Measurements from ENCODE around the gene RPL3. TPM values are rescaled to one million over a fixed set of nuclear protein-coding genes. Genes with fewer than 3 reads are reported as not detected.

RPL3 gene
- total RNA-seq, 1 experiment from 2014 or later, result 1,668 TPM

GRCh38 chr22:39316440-39317083, 2.9 kb downstream of the RPL3 start:
- no peak overlapping the region for H3K27ac Mint-ChIP-seq (ENCODE audit: unreplicated experiment)
- no TSS peak for BruUV-seq (replicated peaks)
- no peaks in the 10 kb centered on the region for H3K9me3 Mint-ChIP-seq (ENCODE audit: unreplicated experiment)
- Histone ChIP-seq H3K27me3 (replicated peaks; ENCODE audit: control insufficient read depth, insufficient read depth, low read length) (no peaks in the 10 kb centered on the region), H3K36me3 (ENCODE audit: control insufficient read depth, insufficient read depth, low read length) (peaks cover 22% of the 10 kb centered on the region), H3K4me3 (ENCODE audit: low read depth, low read length) (no peak overlapping the region), H3K9me3 (no peaks in the 10 kb centered on the region), H3K4me1 (peaks cover 25% of the 10 kb centered on the region)
- peaks cover 91% of the 10 kb centered on the region for H3K36me3 Mint-ChIP-seq (ENCODE audit: insufficient read depth, unreplicated experiment)
- POLR2A ChIA-PET, result no interaction called here
- peak overlapping the region; percentile 96 for H3K4me3 Mint-ChIP-seq (ENCODE audit: unreplicated experiment)
- peaks cover 8% of the 10 kb centered on the region for H3K4me1 Mint-ChIP-seq (ENCODE audit: low read depth, unreplicated experiment)
- peak; percentile 69 to 70 for DNase-seq
- intact Hi-C loops (cut with micrococcal nuclease; ENCODE audit: unreplicated experiment), result loop anchor here (5.0 kb wide), 1 partner anchor 211 kb away; no protein-coding TSS in a partner anchor
- peak; percentile 65 to 76 for TF ChIP-seq CTCF (IDR thresholded peaks at IDR 0.05; ENCODE audit: insufficient read depth in 1 of 2, low read depth in 1 of 2, low read length in 1 of 2, severe bottlenecking in 1 of 2, unreplicated experiment in 1 of 2)
- H3K27me3 Mint-ChIP-seq (ENCODE audit: insufficient read depth, unreplicated experiment), result peaks cover 4% of the 10 kb centered on the region
- CTCF ChIA-PET, result interaction anchor here (0.5 to 1.5 kb wide), 6 partner anchors 12 to 380 kb away, joined by 3 read pairs; partner anchors contain the start of gene CBX7

- TF ChIP-seq CTCF (IDR thresholded peaks at IDR 0.05; ENCODE audit: insufficient read depth in 1 of 2, low read depth in 1 of 2, low read length in 1 of 2, severe bottlenecking in 1 of 2, unreplicated experiment in 1 of 2), result no peak
- peaks cover 4% of the 10 kb centered on the region for H3K27me3 Mint-ChIP-seq (ENCODE audit: insufficient read depth, unreplicated experiment)
- Histone ChIP-seq H3K9me3 (no peaks in the 10 kb centered on the region), H3K4me1 (peaks cover 28% of the 10 kb centered on the region), H3K27me3 (replicated peaks; ENCODE audit: control insufficient read depth, insufficient read depth, low read length) (no peaks in the 10 kb centered on the region), H3K36me3 (ENCODE audit: control insufficient read depth, insufficient read depth, low read length) (peaks cover 22% of the 10 kb centered on the region), H3K4me3 (ENCODE audit: low read depth, low read length) (no peak overlapping the region)
- ChIA-PET POLR2A (interaction anchor here (0.6 kb wide), 1 partner anchor 205 kb away, joined by 3 read pairs; the partner anchor contains the start of gene ATF4), CTCF (no interaction called here)
- peaks cover 8% of the 10 kb centered on the region for H3K4me1 Mint-ChIP-seq (ENCODE audit: low read depth, unreplicated experiment)
- no TSS peak for BruUV-seq (replicated peaks)
- DNase-seq, result no peak
- H3K36me3 Mint-ChIP-seq (ENCODE audit: insufficient read depth, unreplicated experiment), result peaks cover 100% of the 10 kb centered on the region
- no peak overlapping the region for H3K4me3 Mint-ChIP-seq (ENCODE audit: unreplicated experiment)
- no peaks in the 10 kb centered on the region for H3K9me3 Mint-ChIP-seq (ENCODE audit: unreplicated experiment)
- intact Hi-C loops (cut with micrococcal nuclease; ENCODE audit: unreplicated experiment), result loop anchor here (5.0 kb wide), 1 partner anchor 212 kb away; no protein-coding TSS in a partner anchor
- H3K27ac Mint-ChIP-seq (ENCODE audit: unreplicated experiment), result no peak overlapping the region
These were observed 4.0 kb downstream of the RPL3 start for GRCh38 chr22:39315389-39315788.

GRCh38 chr22:39314251-39314971, 5.0 kb downstream of the RPL3 start:
- ChIA-PET CTCF (no interaction called here), POLR2A (interaction anchor here (0.7 kb wide), 1 partner anchor 85 kb away, joined by 3 read pairs; no protein-coding TSS in a partner anchor)
- H3K4me1 Mint-ChIP-seq (ENCODE audit: low read depth, unreplicated experiment), result peaks cover 8% of the 10 kb centered on the region
- H3K4me3 Mint-ChIP-seq (ENCODE audit: unreplicated experiment), result no peak overlapping the region
- peak overlapping the region; percentile 55 for H3K27ac Mint-ChIP-seq (ENCODE audit: unreplicated experiment)
- DNase-seq, result no peak
- H3K36me3 Mint-ChIP-seq (ENCODE audit: insufficient read depth, unreplicated experiment), result peaks cover 100% of the 10 kb centered on the region
- no TSS peak for BruUV-seq (replicated peaks)
- no peak for TF ChIP-seq CTCF (IDR thresholded peaks at IDR 0.05; ENCODE audit: insufficient read depth in 1 of 2, low read depth in 1 of 2, low read length in 1 of 2, severe bottlenecking in 1 of 2, unreplicated experiment in 1 of 2)
- Histone ChIP-seq H3K9me3 (no peaks in the 10 kb centered on the region), H3K27me3 (replicated peaks; ENCODE audit: control insufficient read depth, insufficient read depth, low read length) (no peaks in the 10 kb centered on the region), H3K36me3 (ENCODE audit: control insufficient read depth, insufficient read depth, low read length) (peaks cover 22% of the 10 kb centered on the region), H3K4me1 (peaks cover 28% of the 10 kb centered on the region), H3K4me3 (ENCODE audit: low read depth, low read length) (no peak overlapping the region)
- peaks cover 2% of the 10 kb centered on the region for H3K27me3 Mint-ChIP-seq (ENCODE audit: insufficient read depth, unreplicated experiment)
- no peaks in the 10 kb centered on the region for H3K9me3 Mint-ChIP-seq (ENCODE audit: unreplicated experiment)
- intact Hi-C loops (cut with micrococcal nuclease; ENCODE audit: unreplicated experiment), result no loop called here
